Measurements from ENCODE around the gene EIF1AX.
A peak's percentile ranks its signal among the peaks of the same experiment; 100 is the strongest.

The EIF1AX gene

DNA sequence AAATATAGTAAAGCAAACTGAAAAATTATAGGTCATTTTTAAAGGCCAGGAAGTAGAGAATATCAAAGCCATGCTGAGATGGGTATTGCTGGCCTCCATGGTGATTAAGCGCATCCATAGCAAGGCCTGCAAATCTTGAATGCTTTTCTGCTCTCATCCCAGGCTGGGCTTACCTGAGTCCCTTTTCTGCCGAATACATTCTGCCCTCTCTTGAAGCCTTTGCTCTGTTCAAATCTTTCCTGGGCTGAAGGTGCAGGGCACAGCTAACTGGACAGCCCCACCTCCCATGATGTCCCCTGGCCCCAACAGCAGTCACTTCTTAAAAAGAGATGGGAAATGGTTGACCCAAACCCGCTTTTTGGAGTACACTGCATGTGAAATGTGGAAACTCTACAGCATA lies 10.1 kb upstream of the EIF1AX start:
- Histone ChIP-seq H3K4me1 (ENCODE audit: control insufficient read depth in 5 of 5, insufficient read depth in 5 of 5, low read length in 5 of 5) (no peaks in the 10 kb centered on the region), H3K9me3 (ENCODE audit: control insufficient read depth in 5 of 5, low read length in 5 of 5) (peaks cover 0 to 5% (median 0%) of the 10 kb centered on the region in 5 donors), H3K27me3 (ENCODE audit: control insufficient read depth in 5 of 5, insufficient read depth in 4 of 5, low read length in 5 of 5) (peaks cover 0 to 5% (median 0%) of the 10 kb centered on the region in 5 donors), H3K9ac (ENCODE audit: low read length in 5 of 5) (no peak overlapping the region), H3K27ac (ENCODE audit: low read depth, low read length) (no peak overlapping the region), H3K4me3 (ENCODE audit: low read depth in 1 of 5, low read length in 5 of 5) (no peak overlapping the region), H3K36me3 (ENCODE audit: control insufficient read depth in 5 of 5, insufficient read depth in 5 of 5, low read length in 5 of 5) (peaks cover 17 to 28% (median 25%) of the 10 kb centered on the region in 5 donors)

DNA sequence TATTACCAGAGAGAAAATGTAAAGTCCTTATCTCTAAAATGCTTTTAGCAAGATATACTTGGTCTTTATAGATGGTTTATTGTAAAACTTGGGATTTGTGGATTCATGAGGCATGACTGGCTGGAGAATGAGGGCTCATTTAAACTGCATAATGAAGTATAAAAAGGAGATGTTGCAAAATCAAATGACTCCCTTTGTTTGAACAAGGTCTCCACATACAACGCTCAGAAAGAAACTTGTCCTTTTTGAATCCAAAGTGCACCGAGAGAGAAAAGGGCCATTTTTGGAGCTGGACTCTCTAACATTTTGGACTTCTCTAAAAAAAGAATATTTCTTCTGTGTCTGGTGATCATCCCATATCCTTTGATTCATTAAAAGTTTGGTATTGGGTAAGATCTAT lies 7.7 kb upstream of the EIF1AX start:
- Histone ChIP-seq H3K9me3 (ENCODE audit: control insufficient read depth in 5 of 5, low read length in 5 of 5) (peaks cover 0 to 5% (median 0%) of the 10 kb centered on the region in 5 donors), H3K9ac (ENCODE audit: low read length in 5 of 5) (no peak overlapping the region), H3K27ac (ENCODE audit: low read depth, low read length) (no peak overlapping the region), H3K27me3 (ENCODE audit: control insufficient read depth in 5 of 5, insufficient read depth in 4 of 5, low read length in 5 of 5) (peaks cover 0 to 4% (median 0%) of the 10 kb centered on the region in 5 donors), H3K4me3 (ENCODE audit: low read depth in 1 of 5, low read length in 5 of 5) (no peak overlapping the region), H3K36me3 (ENCODE audit: control insufficient read depth in 5 of 5, insufficient read depth in 5 of 5, low read length in 5 of 5) (peaks cover 4 to 16% (median 8%) of the 10 kb centered on the region in 5 donors), H3K4me1 (ENCODE audit: control insufficient read depth in 5 of 5, insufficient read depth in 5 of 5, low read length in 5 of 5) (no peaks in the 10 kb centered on the region)

DNA sequence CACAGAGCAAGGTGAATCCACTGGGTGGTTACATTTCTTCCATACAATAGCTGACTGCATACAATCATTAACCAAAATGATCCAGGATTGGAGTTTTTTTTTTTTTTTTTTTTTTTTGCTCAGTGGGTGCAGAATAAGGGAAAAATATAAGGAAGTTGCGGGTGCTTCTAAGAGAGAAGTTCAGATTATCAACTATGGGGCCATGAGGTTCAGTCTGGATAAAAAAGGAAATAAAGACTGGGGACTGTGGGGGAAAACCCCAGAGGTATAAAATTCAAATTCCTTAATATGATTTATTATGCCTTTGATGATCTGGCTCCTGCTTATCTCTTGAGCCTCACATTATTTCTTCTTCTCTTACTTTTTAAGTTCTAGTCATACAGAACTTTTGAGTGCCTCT lies 5.9 kb upstream of the EIF1AX start:
- no peak overlapping the region for H3K4me3 ChIP-seq (ENCODE audit: low read depth in 1 of 5, low read length in 5 of 5)
- H3K9ac ChIP-seq (ENCODE audit: low read length in 5 of 5), result no peak overlapping the region
- peaks cover 0 to 5% (median 0%) of the 10 kb centered on the region in 5 donors for H3K9me3 ChIP-seq (ENCODE audit: control insufficient read depth in 5 of 5, low read length in 5 of 5)
- H3K27ac ChIP-seq (ENCODE audit: low read depth, low read length), result no peak overlapping the region
- peaks cover 0 to 2% (median 0%) of the 10 kb centered on the region in 5 donors for H3K27me3 ChIP-seq (ENCODE audit: control insufficient read depth in 5 of 5, insufficient read depth in 4 of 5, low read length in 5 of 5)
- no peaks in the 10 kb centered on the region for H3K4me1 ChIP-seq (ENCODE audit: control insufficient read depth in 5 of 5, insufficient read depth in 5 of 5, low read length in 5 of 5)
- H3K36me3 ChIP-seq (ENCODE audit: control insufficient read depth in 5 of 5, insufficient read depth in 5 of 5, low read length in 5 of 5), result peaks cover 0 to 6% (median 4%) of the 10 kb centered on the region in 5 donors

DNA sequence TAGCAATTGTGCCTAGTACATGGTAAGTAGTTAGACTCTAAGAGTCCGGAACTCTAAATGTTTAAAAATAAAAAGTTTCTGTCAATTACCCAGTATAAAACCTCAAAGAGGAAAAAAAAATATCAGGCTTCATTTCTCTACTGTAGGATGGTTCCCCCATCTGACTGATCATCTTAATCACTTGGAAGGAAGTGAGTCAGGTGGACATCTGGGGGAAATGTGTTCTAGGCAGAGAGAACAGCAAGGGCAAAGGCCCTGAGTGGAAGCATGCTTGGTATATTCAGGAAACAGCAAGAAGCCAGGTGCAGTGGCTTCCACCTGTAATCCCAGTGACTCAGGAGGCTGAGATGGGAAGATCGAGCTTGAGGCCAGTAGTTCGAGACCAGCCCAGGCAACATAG lies 2.9 kb upstream of the EIF1AX start:
- no peak overlapping the region for H3K4me3 ChIP-seq (ENCODE audit: low read depth in 1 of 5, low read length in 5 of 5)
- peaks cover 0 to 2% (median 0%) of the 10 kb centered on the region in 5 donors for H3K27me3 ChIP-seq (ENCODE audit: control insufficient read depth in 5 of 5, insufficient read depth in 4 of 5, low read length in 5 of 5)
- H3K27ac ChIP-seq (ENCODE audit: low read depth, low read length), result no peak overlapping the region
- no peaks in the 10 kb centered on the region for H3K36me3 ChIP-seq (ENCODE audit: control insufficient read depth in 5 of 5, insufficient read depth in 5 of 5, low read length in 5 of 5)
- H3K9ac ChIP-seq (ENCODE audit: low read length in 5 of 5), result no peak overlapping the region
- peaks cover 0 to 5% (median 0%) of the 10 kb centered on the region in 5 donors for H3K9me3 ChIP-seq (ENCODE audit: control insufficient read depth in 5 of 5, low read length in 5 of 5)
- H3K4me1 ChIP-seq (ENCODE audit: control insufficient read depth in 5 of 5, insufficient read depth in 5 of 5, low read length in 5 of 5), result peaks cover 5 to 17% (median 15%) of the 10 kb centered on the region in 5 donors

DNA sequence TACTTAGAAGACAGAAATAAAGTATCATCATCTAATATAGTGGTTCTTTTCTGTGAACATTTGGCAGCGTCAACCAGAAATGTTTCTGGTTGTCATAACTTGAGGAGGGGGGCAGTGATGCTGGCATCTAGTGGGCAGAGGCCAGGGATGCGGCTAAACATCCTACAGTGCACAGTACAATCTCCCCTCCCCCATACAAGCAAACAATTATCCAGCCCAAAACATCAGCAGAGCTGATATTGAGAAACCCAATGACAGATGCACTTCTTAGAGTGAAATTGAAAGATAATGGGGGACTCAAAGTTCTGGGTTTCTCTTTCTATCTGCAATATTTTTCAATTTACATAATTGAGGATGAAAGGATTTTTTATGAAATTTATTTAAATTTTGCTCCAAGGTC lies 1.9 kb upstream of the EIF1AX start:
- Histone ChIP-seq H3K27ac (ENCODE audit: low read depth, low read length) (no peak overlapping the region), H3K9me3 (ENCODE audit: control insufficient read depth in 5 of 5, low read length in 5 of 5) (peaks cover 0 to 2% (median 0%) of the 10 kb centered on the region in 5 donors), H3K27me3 (ENCODE audit: control insufficient read depth in 5 of 5, insufficient read depth in 4 of 5, low read length in 5 of 5) (peaks cover 0 to 2% (median 0%) of the 10 kb centered on the region in 5 donors), H3K4me1 (ENCODE audit: control insufficient read depth in 5 of 5, insufficient read depth in 5 of 5, low read length in 5 of 5) (peaks cover 5 to 24% (median 22%) of the 10 kb centered on the region in 5 donors), H3K9ac (ENCODE audit: low read length in 5 of 5) (no peak overlapping the region), H3K36me3 (ENCODE audit: control insufficient read depth in 5 of 5, insufficient read depth in 5 of 5, low read length in 5 of 5) (no peaks in the 10 kb centered on the region), H3K4me3 (ENCODE audit: low read depth in 1 of 5, low read length in 5 of 5) (no peak overlapping the region)

DNA sequence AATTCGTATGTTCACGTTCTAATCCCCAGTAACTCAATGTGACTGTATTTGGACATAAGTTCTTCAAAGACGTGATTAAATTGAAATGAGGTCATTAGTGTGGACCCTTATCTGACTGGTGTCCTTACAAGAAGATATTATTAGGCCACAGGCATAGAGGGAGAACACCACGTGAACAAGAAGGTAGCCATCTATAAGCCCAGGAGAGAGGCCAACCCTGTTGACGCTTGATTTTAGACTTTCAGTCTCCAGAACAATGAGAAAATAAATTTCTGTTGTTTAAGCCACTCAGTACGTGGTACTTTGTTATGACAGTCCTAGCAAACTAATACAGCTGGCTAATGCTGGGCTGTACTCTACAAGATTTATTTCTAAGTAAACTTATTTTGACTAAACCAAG lies 1.5 kb upstream of the EIF1AX start:
- Histone ChIP-seq H3K9me3 (ENCODE audit: control insufficient read depth in 5 of 5, low read length in 5 of 5) (no peaks in the 10 kb centered on the region), H3K27me3 (ENCODE audit: control insufficient read depth in 5 of 5, insufficient read depth in 4 of 5, low read length in 5 of 5) (no peaks in the 10 kb centered on the region), H3K4me3 (ENCODE audit: low read depth in 1 of 5, low read length in 5 of 5) (no peak overlapping the region), H3K36me3 (ENCODE audit: control insufficient read depth in 5 of 5, insufficient read depth in 5 of 5, low read length in 5 of 5) (peaks cover 0 to 4% (median 2%) of the 10 kb centered on the region in 5 donors), H3K4me1 (ENCODE audit: control insufficient read depth in 5 of 5, insufficient read depth in 5 of 5, low read length in 5 of 5) (peaks cover 5 to 24% (median 22%) of the 10 kb centered on the region in 5 donors), H3K9ac (ENCODE audit: low read length in 5 of 5) (no peak overlapping the region), H3K27ac (ENCODE audit: low read depth, low read length) (no peak overlapping the region)

DNA sequence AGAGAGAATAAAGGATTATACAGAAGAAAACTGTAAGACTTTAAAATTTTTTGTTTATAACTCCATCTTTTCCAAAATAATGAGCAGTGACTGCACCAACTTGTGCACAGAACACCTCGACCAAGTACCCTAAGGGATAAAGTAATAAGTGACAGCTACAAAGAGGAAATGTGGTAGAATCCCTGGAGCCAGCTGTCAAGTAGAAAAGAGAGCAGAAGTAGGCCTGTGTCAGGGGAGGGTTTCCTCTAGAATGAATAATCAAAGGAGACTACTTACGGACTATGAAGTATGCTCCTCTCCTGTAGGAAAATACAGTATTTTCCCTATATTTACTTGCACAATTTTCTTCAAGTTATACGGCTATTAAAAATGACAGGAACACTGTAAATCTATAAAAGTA lies 1.2 kb downstream of the EIF1AX start:
- Histone ChIP-seq H3K27ac (ENCODE audit: low read depth, low read length) (peak overlapping the region; percentile 88), H3K4me1 (ENCODE audit: control insufficient read depth in 5 of 5, insufficient read depth in 5 of 5, low read length in 5 of 5) (peaks cover 5 to 24% (median 22%) of the 10 kb centered on the region in 5 donors), H3K4me3 (ENCODE audit: low read depth in 1 of 5, low read length in 5 of 5) (peak overlapping the region; percentile 82 to 98 (median 93)), H3K27me3 (ENCODE audit: control insufficient read depth in 5 of 5, insufficient read depth in 4 of 5, low read length in 5 of 5) (no peaks in the 10 kb centered on the region), H3K9ac (ENCODE audit: low read length in 5 of 5) (peak overlapping the region; percentile 66 to 93 (median 89)), H3K9me3 (ENCODE audit: control insufficient read depth in 5 of 5, low read length in 5 of 5) (no peaks in the 10 kb centered on the region), H3K36me3 (ENCODE audit: control insufficient read depth in 5 of 5, insufficient read depth in 5 of 5, low read length in 5 of 5) (peaks cover 13 to 23% (median 18%) of the 10 kb centered on the region in 5 donors)

DNA sequence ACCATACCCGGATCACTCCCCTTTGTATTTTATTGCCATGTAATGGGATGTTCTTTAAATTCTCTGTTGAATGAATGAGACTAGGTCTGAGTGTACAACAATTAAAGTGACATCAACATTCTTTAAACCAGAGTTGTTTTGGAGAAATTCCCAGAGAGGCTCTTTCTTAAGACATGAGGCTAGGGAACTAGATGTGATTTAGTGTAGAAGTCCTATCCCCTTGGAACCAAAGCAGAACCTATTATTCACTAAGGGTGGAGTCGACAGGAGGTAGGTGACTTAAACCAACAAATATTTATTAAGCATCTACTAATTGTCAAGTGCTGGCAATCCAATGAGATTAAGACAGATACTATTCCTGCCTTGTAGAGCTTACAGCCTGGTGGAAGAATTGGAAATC lies 1.7 kb downstream of the EIF1AX start:
- peaks cover 13 to 27% (median 23%) of the 10 kb centered on the region in 5 donors for H3K36me3 ChIP-seq (ENCODE audit: control insufficient read depth in 5 of 5, insufficient read depth in 5 of 5, low read length in 5 of 5)
- peaks cover 5 to 24% (median 22%) of the 10 kb centered on the region in 5 donors for H3K4me1 ChIP-seq (ENCODE audit: control insufficient read depth in 5 of 5, insufficient read depth in 5 of 5, low read length in 5 of 5)
- H3K27ac ChIP-seq (ENCODE audit: low read depth, low read length), result no peak overlapping the region
- no peaks in the 10 kb centered on the region for H3K9me3 ChIP-seq (ENCODE audit: control insufficient read depth in 5 of 5, low read length in 5 of 5)
- H3K4me3 ChIP-seq (ENCODE audit: low read depth in 1 of 5, low read length in 5 of 5), result peak overlapping the region; percentile 82 to 98 (median 93)
- H3K27me3 ChIP-seq (ENCODE audit: control insufficient read depth in 5 of 5, insufficient read depth in 4 of 5, low read length in 5 of 5), result no peaks in the 10 kb centered on the region
- H3K9ac ChIP-seq (ENCODE audit: low read length in 5 of 5), result peak overlapping the region in 3 of 5 donors; percentile 66 to 93 (median 93)

DNA sequence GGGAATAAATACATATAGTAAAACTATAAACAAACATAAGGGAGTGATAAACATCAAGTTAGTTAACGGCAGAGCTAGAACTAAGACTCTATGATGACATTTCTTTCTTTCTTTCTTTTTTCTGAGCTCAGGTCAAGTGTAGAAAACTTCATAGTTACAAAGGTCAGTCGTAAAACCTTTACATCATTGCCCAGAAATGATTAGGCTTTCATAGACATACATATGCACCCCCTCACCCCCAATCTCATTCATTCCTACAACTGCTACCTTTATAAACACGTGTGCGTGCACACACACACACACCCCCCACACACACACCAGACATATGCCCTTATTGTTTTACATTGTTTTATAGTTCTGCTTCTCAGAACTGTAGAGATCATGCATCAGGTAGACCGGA lies 5.7 kb downstream of the EIF1AX start:
- no peak overlapping the region for H3K4me3 ChIP-seq (ENCODE audit: low read depth in 1 of 5, low read length in 5 of 5)
- H3K27me3 ChIP-seq (ENCODE audit: control insufficient read depth in 5 of 5, insufficient read depth in 4 of 5, low read length in 5 of 5), result no peaks in the 10 kb centered on the region
- H3K27ac ChIP-seq (ENCODE audit: low read depth, low read length), result no peak overlapping the region
- no peak overlapping the region for H3K9ac ChIP-seq (ENCODE audit: low read length in 5 of 5)
- no peaks in the 10 kb centered on the region for H3K9me3 ChIP-seq (ENCODE audit: control insufficient read depth in 5 of 5, low read length in 5 of 5)
- H3K4me1 ChIP-seq (ENCODE audit: control insufficient read depth in 5 of 5, insufficient read depth in 5 of 5, low read length in 5 of 5), result peaks cover 3 to 23% (median 21%) of the 10 kb centered on the region in 5 donors
- peaks cover 33 to 64% (median 47%) of the 10 kb centered on the region in 5 donors for H3K36me3 ChIP-seq (ENCODE audit: control insufficient read depth in 5 of 5, insufficient read depth in 5 of 5, low read length in 5 of 5)

DNA sequence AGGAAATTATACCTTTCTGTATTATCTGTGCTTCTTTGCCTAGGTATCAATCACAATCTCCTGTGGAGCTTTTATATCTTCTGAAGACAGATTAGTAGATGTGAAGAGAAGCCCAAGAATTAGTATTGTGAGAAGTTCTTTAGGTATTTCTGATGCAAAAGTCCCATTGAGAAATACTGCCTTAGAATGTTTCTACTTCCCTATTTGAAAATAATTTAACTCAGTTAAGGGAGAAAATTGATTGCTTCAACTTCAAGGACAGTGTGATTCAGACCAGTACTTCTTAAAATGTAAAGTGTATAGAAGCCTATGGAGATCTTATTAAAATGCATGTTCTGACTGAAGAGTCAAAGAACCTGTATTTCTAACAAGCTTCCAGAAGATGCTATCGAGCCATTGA lies 9.0 kb downstream of the EIF1AX start:
- Histone ChIP-seq H3K4me3 (ENCODE audit: low read depth in 1 of 5, low read length in 5 of 5) (no peak overlapping the region), H3K27ac (ENCODE audit: low read depth, low read length) (no peak overlapping the region), H3K36me3 (ENCODE audit: control insufficient read depth in 5 of 5, insufficient read depth in 5 of 5, low read length in 5 of 5) (peaks cover 51 to 84% (median 54%) of the 10 kb centered on the region in 5 donors), H3K27me3 (ENCODE audit: control insufficient read depth in 5 of 5, insufficient read depth in 4 of 5, low read length in 5 of 5) (no peaks in the 10 kb centered on the region), H3K4me1 (ENCODE audit: control insufficient read depth in 5 of 5, insufficient read depth in 5 of 5, low read length in 5 of 5) (peaks cover 0 to 4% (median 0%) of the 10 kb centered on the region in 5 donors), H3K9ac (ENCODE audit: low read length in 5 of 5) (no peak overlapping the region), H3K9me3 (ENCODE audit: control insufficient read depth in 5 of 5, low read length in 5 of 5) (no peaks in the 10 kb centered on the region)

Measured in subcutaneous abdominal adipose tissue (tissue), 5 donors.